K562 (cell line): Measurements from ENCODE around the gene IQCN. TPM values are rescaled to one million over a fixed set of nuclear protein-coding genes. Genes with fewer than 3 reads are reported as not detected.
A peak's percentile ranks its signal among the peaks of the same experiment; 100 is the strongest.

ENCODE experiments used
- ATAC-seq: fragments of 200-7000 bp; cut with Tn5 transposase; 3 replicates; pipeline ENCODE4 v1.9.1; 2020; ENCODE audit warnings: moderate library complexity
- BruUV-seq: library from RNA; stranded (reverse); fragments of 400-500 nt; replicated peaks from 2 replicates; lab custom pipeline; 2021; lab: Mats Ljungman, UMichigan
- CTCF ChIA-PET: fragments of 300-600 bp; formaldehyde crosslinking; extraction: SDS; loops from one replicate; lab custom pipeline; 2021; ENCODE audit warnings: low intra/inter-chr PET ratio; lab: Yijun Ruan, JAX
- POLR2A ChIA-PET: fragments of 300-600, 350-650 bp; sonication (Branson Sonifier 250); formaldehyde crosslinking; extraction: SDS; loops from one replicate; lab custom pipeline; 2021; ENCODE audit warnings: antibody characterized with exemption, inconsistent platforms; lab: Yijun Ruan, JAX
- DNase-seq, 4 experiments: peaks; one replicate each; pipeline versions ENCODE4 v3.0.0 to v3.0.0-alpha.2; 2011 to 2018; ENCODE audit warnings: low spot score in 3 of 4, mixed read lengths in 3 of 4; ENCODE audit errors: extremely low read depth in 1 of 4
- FAIRE-seq: peaks from 2 replicates; lab custom pipeline; 2011; peaks lifted over from hg19 to GRCh38; lab: Jason Lieb, UNC
- H2AFZ ChIP-seq: 2 replicates; pipeline ENCODE4 v1.6.0; 2011; ENCODE audit warnings: low read depth, low read length, control low read depth, inconsistent platforms
- H3K27ac ChIP-seq: fragments of 200-600 bp; 3 replicates; pipeline ENCODE4 v1.8.0; 2011; ENCODE audit warnings: low read depth, mild to moderate bottlenecking, control low read depth, inconsistent platforms, low read length, moderate library complexity, mixed read lengths; ENCODE audit errors: extremely low read depth
- H3K27me3 ChIP-seq, 2 experiments: fragments of 300-600 bp in 1 of 2; 2 replicates in 1 of 2; 3 replicates in 1 of 2; pipeline versions ENCODE4 v1.6.0 to v1.8.0; 2011; ENCODE audit warnings: inconsistent platforms in 2 of 2, low read length in 2 of 2, mild to moderate bottlenecking in 1 of 2, mixed read lengths in 1 of 2, moderate library complexity in 1 of 2; ENCODE audit not compliant: control insufficient read depth in 2 of 2, insufficient read depth in 2 of 2
- H3K36me3 ChIP-seq: fragments of 300-600 bp; 3 replicates; pipeline ENCODE4 v1.8.0; 2011; ENCODE audit warnings: mild to moderate bottlenecking, low read length, inconsistent platforms; ENCODE audit not compliant: control insufficient read depth, insufficient read depth
- H3K4me1 ChIP-seq, 2 experiments: fragments of 200-600 bp in 1 of 2; replicated peaks in 1 of 2; 2 replicates in 1 of 2; 3 replicates in 1 of 2; pipeline versions ENCODE4 v1.5.1 to v1.8.0; 2011; ENCODE audit warnings: inconsistent platforms in 2 of 2, low read length in 2 of 2, mild to moderate bottlenecking in 1 of 2, mixed read lengths in 1 of 2, moderate library complexity in 1 of 2; ENCODE audit not compliant: control insufficient read depth in 2 of 2, insufficient read depth in 2 of 2
- H3K4me2 ChIP-seq: 2 replicates; pipeline ENCODE4 v1.6.1; 2011; ENCODE audit warnings: low read length, control low read depth, inconsistent platforms, mixed read lengths; ENCODE audit not compliant: insufficient read depth
- H3K4me3 ChIP-seq: fragments of 200-600 bp; sonication (generic), shearing (Covaris generic); 2 replicates; pipeline ENCODE4 v1.5.1; 2016; ENCODE audit warnings: control low read depth, inconsistent platforms
- H3K79me2 ChIP-seq: fragments of 200-600 bp; 3 replicates; pipeline ENCODE4 v1.8.0; 2011; ENCODE audit warnings: low read length, inconsistent platforms; ENCODE audit not compliant: control insufficient read depth, insufficient read depth
- H3K9ac ChIP-seq, 2 experiments: 2 replicates each; pipeline versions ENCODE4 v1.6.0 to v1.6.1; 2011; ENCODE audit warnings: low read depth in 2 of 2, low read length in 2 of 2, control low read depth in 1 of 2, inconsistent platforms in 1 of 2, mild to moderate bottlenecking in 1 of 2, mixed read lengths in 1 of 2; ENCODE audit not compliant: insufficient read depth in 1 of 2
- H3K9me1 ChIP-seq: one replicate; pipeline ENCODE4 v1.6.0; 2011; ENCODE audit warnings: inconsistent platforms, mild to moderate bottlenecking, low read length, moderate library complexity; ENCODE audit not compliant: control insufficient read depth, insufficient read depth
- H3K9me3 ChIP-seq: replicated peaks from 2 replicates; pipeline ENCODE4 v1.5.1; 2011; ENCODE audit warnings: low read depth, low read length, inconsistent platforms; ENCODE audit not compliant: control insufficient read depth, insufficient read depth
- H4K20me1 ChIP-seq: replicated peaks from 2 replicates; pipeline ENCODE4 v1.6.1; 2011; ENCODE audit warnings: low read length, inconsistent platforms, mixed read lengths; ENCODE audit not compliant: control insufficient read depth, insufficient read depth
- COPS2 ChIP-seq: fragments of 450-650 bp; conservative IDR thresholded peaks from 2 replicates; pipeline ENCODE4 v1.6.1; 2016; ENCODE audit warnings: mild to moderate bottlenecking, moderate library complexity
- GATAD2A ChIP-seq: fragments of 450-650 bp; IDR thresholded peaks from 2 replicates; pipeline ENCODE4 v1.6.1; 2017
- KDM1A ChIP-seq, 2 experiments: fragments of 450-650 bp; IDR thresholded peaks; 2 replicates each; pipeline ENCODE4 v1.6.1; 2016; ENCODE audit warnings: mild to moderate bottlenecking in 2 of 2
- LARP7 ChIP-seq: fragments of 450-650 bp; IDR thresholded peaks from 2 replicates; pipeline ENCODE4 v1.6.1; 2016
- NFRKB ChIP-seq: fragments of 450-650 bp; IDR thresholded peaks from 2 replicates; pipeline ENCODE4 v1.6.1; 2016; ENCODE audit warnings: low read depth
- NR2C2 ChIP-seq, 2 experiments: fragments of 200-800 bp in 1 of 2; sonication (Bioruptor generic) in 1 of 2; sonication (generic) in 1 of 2; formaldehyde crosslinking in 1 of 2; IDR thresholded peaks; 2 replicates each; pipeline versions ENCODE4 v1.6.1 to v1.8.0; 2016 to 2022; ENCODE audit warnings: mild to moderate bottlenecking in 1 of 2, missing compliant biosample characterization in 1 of 2, missing genetic modification characterization in 1 of 2, missing genetic modification reagents in 1 of 2
- RBBP5 ChIP-seq: fragments of 200-600 bp; sonication (generic); IDR thresholded peaks from 2 replicates; pipeline ENCODE4 v1.6.1; 2012; ENCODE audit warnings: borderline replicate concordance, mild to moderate bottlenecking, low read length, control low read depth, inconsistent platforms; ENCODE audit not compliant: insufficient read depth, poor library complexity, severe bottlenecking
- ZNF764 ChIP-seq: fragments of 250-450 bp; sonication (Bioruptor Pico); IDR thresholded peaks from 2 replicates; pipeline ENCODE4 v1.4.0; 2020; ENCODE audit warnings: low read depth, mild to moderate bottlenecking, moderate library complexity
- WGBS: fragments of 100-300 bp; shearing (Covaris generic); methylation state at CpG from one replicate; pipeline ENCODE4 v1.1.6; 2016; ENCODE audit warnings: low coverage, mixed read lengths; ENCODE audit not compliant: insufficient coverage; ENCODE audit errors: missing lambda C conversion rate; 5-methylcytosine and 5-hydroxymethylcytosine counted together
- in situ Hi-C: fragments of 300-500 bp; cut with MboI; formaldehyde crosslinking; loops from 4 replicates; pipeline ENCODE4 v1.15.0; 2018; ENCODE audit warnings: inconsistent platforms, mixed read lengths
- intact Hi-C: fragments of 100-400 bp; cut with micrococcal nuclease; formaldehyde crosslinking; loops from 2 replicates; pipeline ENCODE4 v1.14.2; 2022
- polyA plus RNA-seq, 8 experiments: library from polyadenylated mRNA; depleted of rRNA in 4 of 8; stranded (reverse) in 5 of 8; unstranded in 3 of 8; fragments of >200 nt; fragmentation: Nextera tagmentation in 2 of 8; fragmentation: Illumina TruSeq in 1 of 8; extraction: Ambion mirVana in 2 of 8; extraction: Trizol in 1 of 8; gene quantifications; 2 replicates each; pipeline versions ENCODE4 v1.2.1 to v1.2.3, GENCODE V29; 2011 to 2014; ENCODE audit warnings: inconsistent platforms in 1 of 8, missing spikeins in 1 of 8
- total RNA-seq, 7 experiments: library from RNA; depleted of rRNA in 6 of 7; stranded (reverse); fragments of >200 nt in 6 of 7; fragmentation: Illumina TruSeq in 2 of 7; extraction: Trizol in 2 of 7; gene quantifications; 2 replicates each; pipeline versions ENCODE4 v1.2.1 to v1.2.3, GENCODE V29; 2011 to 2021; ENCODE audit warnings: low replicate concordance in 1 of 7
- TF ChIP-seq, protein P1 (sequence below), 2 experiments: fragments of 450-650 bp; conservative IDR thresholded peaks; 2 replicates each; pipeline ENCODE4 v1.6.1; 2017; ENCODE audit warnings: mild to moderate bottlenecking in 2 of 2, moderate library complexity in 2 of 2
- TF ChIP-seq, protein P2 (sequence below): IDR thresholded peaks from 2 replicates; pipeline ENCODE4 v1.6.1; 2016; ENCODE audit warnings: missing genetic modification characterization, missing compliant biosample characterization
- TF ChIP-seq, protein P3 (sequence below): fragments of 450-650 bp; IDR thresholded peaks from 2 replicates; pipeline ENCODE4 v1.6.1; 2016
- TF ChIP-seq, protein P4 (sequence below): fragments of 200-800 bp; sonication (Bioruptor generic); IDR thresholded peaks from 2 replicates; pipeline ENCODE4 v1.6.1; 2017; ENCODE audit warnings: missing genetic modification characterization, missing compliant biosample characterization

IQCN gene
- total and polyA plus RNA-seq, 9 of the 15 experiments (the other 6 are each of a cell fraction or from before 2014, with no cell fraction given): 0.01 to 0.07 (median 0.04) TPM; not detected in 3

DNA sequence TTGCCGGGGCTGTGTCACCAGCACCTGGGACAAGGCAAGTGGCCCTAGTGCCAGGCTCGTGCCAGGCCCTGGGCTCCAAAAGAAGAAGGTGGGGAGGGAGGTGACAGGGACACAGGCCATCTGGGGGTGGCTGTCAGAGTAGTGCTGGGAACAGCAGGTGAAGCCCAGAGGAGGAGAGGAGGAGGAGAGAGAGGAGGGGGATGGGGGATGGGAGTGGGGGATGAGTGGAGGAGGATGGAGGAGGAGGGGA is 29.9 kb upstream of the IQCN start:
- Histone ChIP-seq H3K9me1 (no peaks in the 10 kb centered on the region), H3K27me3 (no peaks in the 10 kb centered on the region), H3K9ac (peak overlapping the region; percentile 42 to 92; a peak in 3 of 4 replicates), H3K36me3 (peaks cover 34% of the 10 kb centered on the region; the same call in 1 of the 3 replicates), H3K4me2 (peak overlapping the region; percentile 67; the same call in 1 of the 2 replicates), H3K79me2 (no peaks in the 10 kb centered on the region; the same call in 2 of the 3 replicates), H3K4me1 (peaks cover 30 to 71% of the 10 kb centered on the region in 2 experiments), H3K9me3 (no peaks in the 10 kb centered on the region), H2AFZ (no peak overlapping the region), H3K27ac (peak overlapping the region; percentile 81), H3K4me3 (peak overlapping the region; percentile 28), H4K20me1 (no peaks in the 10 kb centered on the region)
- BruUV-seq: no TSS peak
- intact Hi-C loops: loop anchor here (2.0 kb wide), 1 partner anchor 23 kb away; the partner anchor contains the start of gene JUND
- POLR2A ChIA-PET: interaction anchor here (0.9 to 5.5 kb wide), 9 partner anchors 11 to 87 kb away, joined by 3 to 79 read pairs (median 6); partner anchors contain the start of genes GDF15, JUND and LSM4
- in situ Hi-C loops: no loop called here
- FAIRE-seq (no peak), ATAC-seq (peak; percentile 31; the same call in 2 of the 3 replicates), DNase-seq (no peak)
- CTCF ChIA-PET: no interaction called here
- WGBS: 10% methylated on average over 2 of the region's 2 CpGs
- TF ChIP-seq ZNF764 (CRISPR knock-in tag) (no peak), GATAD2A (0 out of 2 replicates have a peak, but pooled peaks have one; percentile 40), LARP7 (peak; percentile 74; the same call in 1 of the 2 replicates), NR2C2 (CRISPR knock-in tag; IDR thresholded peaks at IDR 0.05) (no peak), NR2C2 (tag; IDR thresholded peaks at IDR 0.05) (0 out of 2 replicates have a peak, but pooled peaks have one; percentile 9), NFRKB (peak; percentile 71; the same call in 1 of the 2 replicates), COPS2 (no peak), KDM1A (IDR thresholded peaks at IDR 0.05) (peak in 1 of 2 experiments; percentile 11; a peak in 2 of 4 replicates), RBBP5 (no peak)
- TF ChIP-seq, protein P1, sequence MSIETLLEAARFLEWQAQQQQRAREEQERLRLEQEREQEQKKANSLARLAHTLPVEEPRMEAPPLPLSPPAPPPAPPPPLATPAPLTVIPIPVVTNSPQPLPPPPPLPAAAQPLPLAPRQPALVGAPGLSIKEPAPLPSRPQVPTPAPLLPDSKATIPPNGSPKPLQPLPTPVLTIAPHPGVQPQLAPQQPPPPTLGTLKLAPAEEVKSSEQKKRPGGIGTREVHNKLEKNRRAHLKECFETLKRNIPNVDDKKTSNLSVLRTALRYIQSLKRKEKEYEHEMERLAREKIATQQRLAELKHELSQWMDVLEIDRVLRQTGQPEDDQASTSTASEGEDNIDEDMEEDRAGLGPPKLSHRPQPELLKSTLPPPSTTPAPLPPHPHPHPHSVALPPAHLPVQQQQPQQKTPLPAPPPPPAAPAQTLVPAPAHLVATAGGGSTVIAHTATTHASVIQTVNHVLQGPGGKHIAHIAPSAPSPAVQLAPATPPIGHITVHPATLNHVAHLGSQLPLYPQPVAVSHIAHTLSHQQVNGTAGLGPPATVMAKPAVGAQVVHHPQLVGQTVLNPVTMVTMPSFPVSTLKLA (conservative IDR thresholded peaks at IDR 0.05): 0 out of 4 replicates have a peak, but pooled peaks of 1 of the 2 experiments have one; percentile 8
- TF ChIP-seq, protein P2, sequence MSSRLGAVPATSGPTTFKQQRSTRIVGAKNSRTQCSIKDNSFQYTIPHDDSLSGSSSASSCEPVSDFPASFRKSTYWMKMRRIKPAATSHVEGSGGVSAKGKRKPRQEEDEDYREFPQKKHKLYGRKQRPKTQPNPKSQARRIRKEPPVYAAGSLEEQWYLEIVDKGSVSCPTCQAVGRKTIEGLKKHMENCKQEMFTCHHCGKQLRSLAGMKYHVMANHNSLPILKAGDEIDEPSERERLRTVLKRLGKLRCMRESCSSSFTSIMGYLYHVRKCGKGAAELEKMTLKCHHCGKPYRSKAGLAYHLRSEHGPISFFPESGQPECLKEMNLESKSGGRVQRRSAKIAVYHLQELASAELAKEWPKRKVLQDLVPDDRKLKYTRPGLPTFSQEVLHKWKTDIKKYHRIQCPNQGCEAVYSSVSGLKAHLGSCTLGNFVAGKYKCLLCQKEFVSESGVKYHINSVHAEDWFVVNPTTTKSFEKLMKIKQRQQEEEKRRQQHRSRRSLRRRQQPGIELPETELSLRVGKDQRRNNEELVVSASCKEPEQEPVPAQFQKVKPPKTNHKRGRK (tag): 0 out of 2 replicates have a peak, but pooled peaks have one; percentile 13
- TF ChIP-seq, protein P3, sequence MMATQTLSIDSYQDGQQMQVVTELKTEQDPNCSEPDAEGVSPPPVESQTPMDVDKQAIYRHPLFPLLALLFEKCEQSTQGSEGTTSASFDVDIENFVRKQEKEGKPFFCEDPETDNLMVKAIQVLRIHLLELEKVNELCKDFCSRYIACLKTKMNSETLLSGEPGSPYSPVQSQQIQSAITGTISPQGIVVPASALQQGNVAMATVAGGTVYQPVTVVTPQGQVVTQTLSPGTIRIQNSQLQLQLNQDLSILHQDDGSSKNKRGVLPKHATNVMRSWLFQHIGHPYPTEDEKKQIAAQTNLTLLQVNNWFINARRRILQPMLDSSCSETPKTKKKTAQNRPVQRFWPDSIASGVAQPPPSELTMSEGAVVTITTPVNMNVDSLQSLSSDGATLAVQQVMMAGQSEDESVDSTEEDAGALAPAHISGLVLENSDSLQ: peak; percentile 20; the same call in 1 of the 2 replicates
- TF ChIP-seq, protein P4, sequence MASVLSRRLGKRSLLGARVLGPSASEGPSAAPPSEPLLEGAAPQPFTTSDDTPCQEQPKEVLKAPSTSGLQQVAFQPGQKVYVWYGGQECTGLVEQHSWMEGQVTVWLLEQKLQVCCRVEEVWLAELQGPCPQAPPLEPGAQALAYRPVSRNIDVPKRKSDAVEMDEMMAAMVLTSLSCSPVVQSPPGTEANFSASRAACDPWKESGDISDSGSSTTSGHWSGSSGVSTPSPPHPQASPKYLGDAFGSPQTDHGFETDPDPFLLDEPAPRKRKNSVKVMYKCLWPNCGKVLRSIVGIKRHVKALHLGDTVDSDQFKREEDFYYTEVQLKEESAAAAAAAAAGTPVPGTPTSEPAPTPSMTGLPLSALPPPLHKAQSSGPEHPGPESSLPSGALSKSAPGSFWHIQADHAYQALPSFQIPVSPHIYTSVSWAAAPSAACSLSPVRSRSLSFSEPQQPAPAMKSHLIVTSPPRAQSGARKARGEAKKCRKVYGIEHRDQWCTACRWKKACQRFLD: no peak
